DND-41 (cell line): Measurements from ENCODE around the gene DPH1.

Experiments used
- ATAC-seq: fragments of 200-7000 bp; cut with Tn5 transposase; 3 replicates; pipeline ENCODE4 v1.9.1; 2021; ENCODE audit warnings: low read depth; ENCODE audit not compliant: insufficient read depth
- DNase-seq: peaks from one replicate; pipeline ENCODE4 v3.0.0-alpha.2; 2020
- H2AFZ ChIP-seq: 2 replicates; pipeline ENCODE4 v1.6.0; 2012; ENCODE audit warnings: low read depth, low read length
- H3K27ac ChIP-seq: 2 replicates; pipeline ENCODE4 v1.5.1; 2012; ENCODE audit warnings: low read length, inconsistent platforms
- H3K27me3 ChIP-seq: fragments of 200-600 bp; sonication (generic); 2 replicates; pipeline ENCODE4 v1.6.0; 2012; ENCODE audit warnings: low read length, mild to moderate bottlenecking, inconsistent platforms; ENCODE audit not compliant: insufficient read depth, poor library complexity
- H3K36me3 ChIP-seq: 2 replicates; pipeline ENCODE4 v1.5.1; 2012; ENCODE audit warnings: low read length, inconsistent platforms; ENCODE audit not compliant: insufficient read depth
- H3K4me1 ChIP-seq: 2 replicates; pipeline ENCODE4 v1.5.1; 2012; ENCODE audit warnings: mild to moderate bottlenecking, low read length; ENCODE audit not compliant: insufficient read depth
- H3K4me2 ChIP-seq: 2 replicates; pipeline ENCODE4 v1.6.0; 2012; ENCODE audit warnings: mild to moderate bottlenecking, moderate library complexity, low read length, inconsistent platforms; ENCODE audit not compliant: insufficient read depth
- H3K4me3 ChIP-seq, 2 experiments: fragments of 200-600 bp in 1 of 2; shearing (Covaris generic) in 1 of 2; 2 replicates each; pipeline ENCODE4 v1.5.1; 2012 to 2016; ENCODE audit warnings: inconsistent platforms in 2 of 2, low read length in 2 of 2, mild to moderate bottlenecking in 2 of 2, low read depth in 1 of 2, moderate library complexity in 1 of 2
- H3K79me2 ChIP-seq: 2 replicates; pipeline ENCODE4 v1.6.0; 2012; ENCODE audit warnings: low read length, inconsistent platforms; ENCODE audit not compliant: insufficient read depth
- H3K9ac ChIP-seq: 2 replicates; pipeline ENCODE4 v1.6.0; 2012; ENCODE audit warnings: low read depth, mild to moderate bottlenecking, inconsistent platforms, low read length, moderate library complexity
- H3K9me3 ChIP-seq: 2 replicates; pipeline ENCODE4 v1.5.1; 2012; ENCODE audit warnings: low read length, moderate library complexity, mild to moderate bottlenecking, inconsistent platforms; ENCODE audit not compliant: insufficient read depth, severe bottlenecking
- H4K20me1 ChIP-seq: 2 replicates; pipeline ENCODE4 v1.6.0; 2012; ENCODE audit warnings: low read length; ENCODE audit not compliant: insufficient read depth
- CTCF ChIP-seq: IDR thresholded peaks from 2 replicates; pipeline ENCODE4 v1.5.1; 2012; ENCODE audit warnings: borderline replicate concordance, low read length, moderate library complexity, mild to moderate bottlenecking; ENCODE audit not compliant: poor library complexity, severe bottlenecking; ENCODE audit errors: extremely low read depth
- EZH2 ChIP-seq: IDR thresholded peaks from 3 replicates; pipeline ENCODE4 v1.6.1; 2012; ENCODE audit warnings: borderline replicate concordance, low read depth, mild to moderate bottlenecking, moderate library complexity, low read length, inconsistent platforms; ENCODE audit not compliant: severe bottlenecking

The DPH1 gene

DNA sequence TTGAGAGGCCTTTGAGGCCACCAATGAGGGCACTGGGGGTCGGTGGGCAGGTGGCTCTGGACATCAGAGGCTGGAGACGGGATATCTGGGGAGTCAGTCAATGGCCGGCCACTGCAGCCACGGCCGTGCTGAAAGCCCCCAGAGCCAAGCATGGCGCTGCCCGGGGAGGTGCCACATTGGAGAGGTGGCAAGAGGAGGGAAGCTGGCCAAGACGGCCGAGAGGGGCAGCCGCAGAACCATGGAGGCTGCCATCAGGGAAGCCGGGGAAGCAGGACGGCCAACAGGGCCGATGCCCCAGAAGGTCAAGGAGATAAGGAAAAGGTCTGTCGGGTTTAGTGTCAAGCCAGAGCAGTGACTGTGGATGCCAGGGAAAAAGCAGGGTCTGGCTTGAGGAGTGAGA lies 14.6 kb upstream of the DPH1 start:
- Histone ChIP-seq H3K9me3 (no peaks in the 10 kb centered on the region), H3K4me3 (no peak overlapping the region), H3K27ac (no peak overlapping the region), H3K79me2 (no peaks in the 10 kb centered on the region), H3K36me3 (no peaks in the 10 kb centered on the region), H2AFZ (no peak overlapping the region), H3K4me1 (peaks cover 11% of the 10 kb centered on the region), H3K4me2 (no peak overlapping the region), H3K9ac (no peak overlapping the region), H4K20me1 (no peaks in the 10 kb centered on the region; the same call in 1 of the 2 replicates), H3K27me3 (peaks cover 31% of the 10 kb centered on the region)
- DNase-seq: no peak
- TF ChIP-seq CTCF: no peak
- TF ChIP-seq EZH2: no peak
- ATAC-seq: no peak

- H3K9me3 ChIP-seq: no peaks in the 10 kb centered on the region
- TF ChIP-seq CTCF (no peak), EZH2 (no peak)
- no peak for DNase-seq
- no peaks in the 10 kb centered on the region for H3K36me3 ChIP-seq
- H3K27me3 ChIP-seq: peaks cover 36% of the 10 kb centered on the region
- H3K4me3 ChIP-seq: no peak overlapping the region
- H3K4me1 ChIP-seq: peaks cover 9% of the 10 kb centered on the region
- H3K79me2 ChIP-seq: no peaks in the 10 kb centered on the region
- H3K9ac ChIP-seq: no peak overlapping the region
- no peak for ATAC-seq
- H3K4me2 ChIP-seq: no peak overlapping the region
- H2AFZ ChIP-seq: no peak overlapping the region
- no peaks in the 10 kb centered on the region; the same call in 1 of the 2 replicates for H4K20me1 ChIP-seq
- no peak overlapping the region for H3K27ac ChIP-seq
Measured at GRCh38 chr17:2016494-2016893, 13.5 kb upstream of the DPH1 start.

- Histone ChIP-seq H3K4me1 (no peaks in the 10 kb centered on the region), H3K36me3 (no peaks in the 10 kb centered on the region), H3K79me2 (no peaks in the 10 kb centered on the region), H2AFZ (no peak overlapping the region), H3K27ac (no peak overlapping the region), H3K9me3 (no peaks in the 10 kb centered on the region), H3K4me3 (no peak overlapping the region), H3K9ac (no peak overlapping the region), H3K4me2 (no peak overlapping the region), H4K20me1 (no peaks in the 10 kb centered on the region; the same call in 1 of the 2 replicates), H3K27me3 (peaks cover 34% of the 10 kb centered on the region)
- DNase-seq: no peak
- TF ChIP-seq EZH2 (no peak), CTCF (no peak)
- no peak for ATAC-seq
Measured at GRCh38 chr17:2017274-2017941, 12.5 kb upstream of the DPH1 start.
